Ishikawa (cell line): Measurements from ENCODE around the gene ACVR1.

ENCODE experiments used
- CREB1 ChIP-seq: IDR thresholded peaks from 2 replicates; pipeline ENCODE4 v1.6.1; 2012; ENCODE audit warnings: low read depth
- EGR1 ChIP-seq: IDR thresholded peaks from 2 replicates; pipeline ENCODE4 v1.6.1; 2012
- EP300 ChIP-seq: IDR thresholded peaks from 2 replicates; pipeline ENCODE4 v1.6.1; 2012; ENCODE audit warnings: borderline replicate concordance
- FOXM1 ChIP-seq: IDR thresholded peaks from 2 replicates; pipeline ENCODE4 v1.6.1; 2012; ENCODE audit warnings: low read depth, borderline replicate concordance
- NFIC ChIP-seq: IDR thresholded peaks from 2 replicates; pipeline ENCODE4 v1.6.1; 2012
- RAD21 ChIP-seq: IDR thresholded peaks from 2 replicates; pipeline ENCODE4 v1.6.1; 2012; ENCODE audit warnings: low read depth
- TAF1 ChIP-seq: IDR thresholded peaks from 2 replicates; pipeline ENCODE4 v1.6.1; 2012; ENCODE audit warnings: low read depth, mild to moderate bottlenecking
- TEAD4 ChIP-seq: IDR thresholded peaks from 2 replicates; pipeline ENCODE4 v1.6.1; 2012
- USF1 ChIP-seq: IDR thresholded peaks from 2 replicates; pipeline ENCODE4 v1.6.1; 2012
- YY1 ChIP-seq: IDR thresholded peaks from 2 replicates; pipeline ENCODE4 v1.6.1; 2012; ENCODE audit warnings: low read depth
- TF ChIP-seq, protein P1 (sequence below): IDR thresholded peaks from 2 replicates; pipeline ENCODE4 v1.6.1; 2012; ENCODE audit warnings: low read depth, mild to moderate bottlenecking

DNA sequence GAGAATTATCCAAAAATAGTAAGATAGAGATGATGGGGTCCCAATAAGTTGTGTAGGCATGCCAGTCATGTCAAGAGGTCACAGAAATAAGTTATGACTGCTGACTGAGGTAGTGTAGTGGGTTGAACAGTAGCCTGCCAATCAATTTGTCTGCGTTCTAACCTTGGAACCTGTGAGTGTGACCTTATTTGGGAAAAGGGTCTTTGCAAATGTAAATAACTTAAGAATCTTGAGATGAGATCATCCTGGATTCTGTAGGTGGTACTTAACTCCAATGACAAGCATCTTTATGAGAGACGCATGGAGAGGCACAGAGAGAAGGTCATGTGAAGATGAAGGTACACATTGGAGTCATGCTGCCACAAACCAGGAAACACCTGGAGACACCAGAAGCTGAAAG, 31.0 kb downstream of the ACVR1 start:
- no peak for TF ChIP-seq NFIC
- no peak for TF ChIP-seq EGR1
- TF ChIP-seq FOXM1 = no peak
- TF ChIP-seq TAF1 = no peak
- no peak for TF ChIP-seq RAD21
- TF ChIP-seq, protein P1, sequence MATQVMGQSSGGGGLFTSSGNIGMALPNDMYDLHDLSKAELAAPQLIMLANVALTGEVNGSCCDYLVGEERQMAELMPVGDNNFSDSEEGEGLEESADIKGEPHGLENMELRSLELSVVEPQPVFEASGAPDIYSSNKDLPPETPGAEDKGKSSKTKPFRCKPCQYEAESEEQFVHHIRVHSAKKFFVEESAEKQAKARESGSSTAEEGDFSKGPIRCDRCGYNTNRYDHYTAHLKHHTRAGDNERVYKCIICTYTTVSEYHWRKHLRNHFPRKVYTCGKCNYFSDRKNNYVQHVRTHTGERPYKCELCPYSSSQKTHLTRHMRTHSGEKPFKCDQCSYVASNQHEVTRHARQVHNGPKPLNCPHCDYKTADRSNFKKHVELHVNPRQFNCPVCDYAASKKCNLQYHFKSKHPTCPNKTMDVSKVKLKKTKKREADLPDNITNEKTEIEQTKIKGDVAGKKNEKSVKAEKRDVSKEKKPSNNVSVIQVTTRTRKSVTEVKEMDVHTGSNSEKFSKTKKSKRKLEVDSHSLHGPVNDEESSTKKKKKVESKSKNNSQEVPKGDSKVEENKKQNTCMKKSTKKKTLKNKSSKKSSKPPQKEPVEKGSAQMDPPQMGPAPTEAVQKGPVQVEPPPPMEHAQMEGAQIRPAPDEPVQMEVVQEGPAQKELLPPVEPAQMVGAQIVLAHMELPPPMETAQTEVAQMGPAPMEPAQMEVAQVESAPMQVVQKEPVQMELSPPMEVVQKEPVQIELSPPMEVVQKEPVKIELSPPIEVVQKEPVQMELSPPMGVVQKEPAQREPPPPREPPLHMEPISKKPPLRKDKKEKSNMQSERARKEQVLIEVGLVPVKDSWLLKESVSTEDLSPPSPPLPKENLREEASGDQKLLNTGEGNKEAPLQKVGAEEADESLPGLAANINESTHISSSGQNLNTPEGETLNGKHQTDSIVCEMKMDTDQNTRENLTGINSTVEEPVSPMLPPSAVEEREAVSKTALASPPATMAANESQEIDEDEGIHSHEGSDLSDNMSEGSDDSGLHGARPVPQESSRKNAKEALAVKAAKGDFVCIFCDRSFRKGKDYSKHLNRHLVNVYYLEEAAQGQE = no peak
- TF ChIP-seq EP300 = no peak
- no peak for TF ChIP-seq YY1
- no peak for TF ChIP-seq CREB1
- TF ChIP-seq TEAD4 = no peak
- TF ChIP-seq USF1 = no peak
